GM19099 (cell line): Measurements from ENCODE around the gene MYBPC3.

Source experiments
- POLR2A ChIP-seq: IDR thresholded peaks from 3 replicates; pipeline ENCODE4 v1.6.1; 2011; ENCODE audit warnings: low read depth; ENCODE audit not compliant: insufficient read length; ENCODE audit errors: extremely low read depth

MYBPC3 gene

DNA sequence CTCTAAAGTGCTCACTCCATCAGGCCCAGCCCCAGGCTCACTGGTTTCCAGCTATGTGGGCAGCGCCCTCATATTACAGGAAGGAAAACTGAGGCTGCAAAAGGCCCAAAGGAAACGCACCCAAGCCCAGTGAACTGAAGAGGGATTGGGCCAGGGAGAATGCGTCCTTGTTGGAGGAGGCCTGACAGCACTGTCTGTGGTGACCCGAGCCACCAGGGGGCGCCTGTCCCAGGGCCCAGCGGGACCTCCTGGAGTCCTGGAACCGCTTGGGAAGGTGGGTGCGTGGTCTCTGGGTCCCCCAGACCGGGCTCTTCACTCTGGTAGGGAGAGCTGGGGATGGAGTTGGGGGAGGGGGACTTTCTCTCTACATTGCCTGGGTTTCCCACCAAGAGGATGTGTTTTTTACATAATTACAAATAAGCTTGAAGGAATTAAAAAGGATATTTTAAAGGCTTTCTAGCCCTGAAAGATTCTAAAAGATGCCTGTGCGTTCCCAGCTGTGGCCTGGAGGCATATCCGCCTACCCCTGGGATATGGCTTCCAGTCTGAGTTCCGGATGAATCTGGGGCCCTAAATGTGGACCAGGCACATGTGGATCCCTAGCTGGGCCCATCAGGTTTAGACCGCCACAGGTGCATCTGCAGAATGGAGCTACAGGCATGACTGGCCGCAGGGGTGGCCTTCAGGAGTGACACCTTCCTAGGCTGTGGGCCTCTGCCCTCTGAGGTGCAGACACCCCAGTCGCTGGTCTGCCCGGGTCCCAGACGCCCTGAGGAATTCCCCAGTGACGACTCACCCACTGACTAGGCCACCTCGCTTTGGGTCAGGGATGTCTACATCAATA lies 21.6 kb upstream of the MYBPC3 start:
- no peak for TF ChIP-seq POLR2A

DNA sequence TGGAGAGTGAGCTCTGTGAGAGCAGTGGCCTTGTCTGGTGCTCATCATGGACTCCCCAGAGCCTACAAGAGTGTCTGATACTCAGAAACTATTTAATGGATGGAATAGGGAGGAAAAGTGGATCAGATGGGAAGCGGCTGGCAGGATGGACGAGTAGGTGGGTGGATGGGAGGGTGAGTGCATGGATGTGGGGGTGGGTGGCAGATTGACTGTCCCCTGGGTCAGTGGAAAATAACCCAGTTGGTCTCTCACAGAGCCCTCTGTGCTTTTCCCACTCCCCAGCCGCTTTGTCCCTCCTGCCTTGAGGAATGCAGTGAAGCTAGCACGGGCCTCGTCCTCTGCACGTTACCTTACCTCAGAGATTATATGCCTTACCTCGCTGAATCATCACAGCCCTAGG lies 19.9 kb upstream of the MYBPC3 start:
- TF ChIP-seq POLR2A = no peak

DNA sequence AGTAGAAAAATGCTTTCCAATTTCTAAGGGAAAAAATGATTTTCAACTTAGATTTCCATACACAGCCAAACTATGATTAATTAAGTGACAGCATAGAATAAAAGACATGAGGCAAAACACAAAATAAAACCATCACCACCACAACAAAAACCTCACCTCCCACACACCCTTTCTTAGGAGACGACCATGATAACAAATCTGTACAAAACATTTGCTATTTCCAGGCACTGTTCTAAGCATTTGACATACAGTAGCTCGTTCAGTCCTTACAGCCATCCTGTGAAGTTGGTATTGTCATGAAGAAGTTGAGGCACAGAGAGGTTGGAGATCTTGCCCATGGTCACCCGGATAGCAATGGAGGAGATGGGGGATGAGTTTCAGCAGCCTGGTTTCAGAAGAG lies 17.2 kb upstream of the MYBPC3 start:
- TF ChIP-seq POLR2A = no peak

DNA sequence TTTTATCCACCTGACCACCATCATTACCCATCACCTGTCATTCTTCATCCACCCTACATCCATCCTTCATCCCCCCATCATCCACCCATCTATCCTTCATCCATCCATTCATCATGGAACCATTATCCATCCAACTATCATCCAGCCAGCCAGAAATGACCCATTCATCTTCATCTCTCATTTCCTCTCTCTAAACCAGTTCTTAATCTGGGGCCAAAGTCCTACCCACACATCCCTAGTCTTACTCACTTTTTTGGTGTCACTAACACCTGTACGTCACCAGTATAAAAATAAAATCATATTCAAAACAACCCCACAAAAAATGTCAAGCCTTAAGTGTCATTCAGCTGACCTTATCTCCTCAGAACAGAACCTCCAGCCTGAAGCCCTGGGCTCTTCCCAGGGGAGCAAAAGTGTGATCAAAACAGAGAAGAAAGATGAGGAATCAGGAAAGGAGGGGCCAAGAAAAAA lies 13.6 kb upstream of the MYBPC3 start:
- TF ChIP-seq POLR2A = no peak

DNA sequence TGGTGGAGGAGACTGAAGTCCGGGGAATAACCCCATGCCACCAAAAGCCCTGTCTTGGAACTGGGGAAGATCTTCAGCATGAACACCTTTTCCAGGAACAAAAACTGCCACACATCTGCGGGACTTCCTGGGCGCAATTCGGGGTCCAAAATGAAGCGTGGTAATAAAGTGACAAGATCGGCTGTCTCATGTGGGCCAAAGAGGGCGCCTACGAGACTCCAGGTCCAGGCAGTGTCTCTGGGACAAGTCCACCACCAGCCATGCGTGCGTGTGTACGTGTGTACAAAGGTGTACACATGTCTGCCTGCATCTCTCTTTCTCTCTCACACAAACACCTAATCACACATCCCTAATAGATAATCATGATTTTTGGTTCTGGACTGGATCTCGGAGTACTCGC lies 8.9 kb upstream of the MYBPC3 start:
- TF ChIP-seq POLR2A = no peak

DNA sequence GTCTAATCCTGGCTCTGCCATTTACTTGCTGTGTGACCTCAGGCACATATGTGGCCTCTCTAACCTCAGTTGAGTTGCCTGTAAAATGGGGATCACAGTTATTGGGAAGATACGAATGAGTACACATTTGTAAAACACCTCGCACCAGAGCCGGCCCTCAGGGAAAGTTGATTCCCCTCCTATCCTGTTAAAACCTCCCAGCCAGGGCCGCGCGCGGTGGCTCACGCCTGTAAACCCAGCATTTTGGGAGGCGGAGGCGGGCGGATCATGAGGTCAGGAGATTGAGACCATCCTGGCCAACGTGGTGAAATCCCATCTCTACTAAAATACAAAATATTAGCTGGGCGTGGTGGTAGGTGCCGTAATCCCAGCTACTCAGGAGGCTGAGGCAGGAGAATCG lies 7.8 kb upstream of the MYBPC3 start:
- TF ChIP-seq POLR2A = no peak

DNA sequence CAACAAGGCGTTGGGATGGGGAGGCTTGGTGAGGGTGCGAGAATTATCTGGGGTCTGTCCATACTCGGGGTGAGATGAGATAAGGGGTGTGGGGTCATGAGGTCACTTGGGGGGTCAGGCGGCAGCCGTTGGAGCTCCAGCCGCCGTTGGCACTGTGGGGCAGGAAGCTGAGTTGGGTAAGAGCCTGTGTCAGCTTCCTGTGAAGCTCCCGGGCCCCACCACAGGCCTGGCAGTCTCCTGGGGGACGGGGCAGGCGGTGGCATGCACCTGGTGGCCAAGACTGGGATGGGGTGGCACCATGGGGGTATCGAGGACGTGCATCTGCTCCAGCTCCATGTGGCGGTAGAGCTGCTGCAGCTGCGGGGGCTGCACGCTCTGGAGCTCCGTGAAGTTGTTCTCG lies 7.1 kb upstream of the MYBPC3 start:
- TF ChIP-seq POLR2A = no peak

DNA sequence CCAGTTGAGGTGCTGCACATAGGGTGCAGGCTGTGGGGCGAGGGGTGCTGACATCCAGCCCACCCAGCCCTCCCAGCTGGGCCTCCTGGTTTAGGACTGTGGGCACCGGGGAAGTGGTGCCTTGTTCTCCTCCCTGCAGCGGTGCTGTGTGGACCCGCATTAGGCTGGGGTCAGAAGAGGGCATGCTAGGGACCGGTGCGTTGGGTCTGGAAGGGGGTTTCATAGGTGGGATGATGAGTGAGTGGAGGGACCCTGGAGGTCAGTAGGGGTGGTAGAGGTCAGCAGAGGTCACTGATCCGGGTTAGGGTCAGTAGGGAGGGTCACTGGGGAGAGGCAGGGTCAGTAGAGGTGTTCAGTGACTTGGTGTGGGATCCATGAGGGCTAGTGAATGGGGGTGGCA lies 6.7 kb upstream of the MYBPC3 start:
- TF ChIP-seq POLR2A = no peak

DNA sequence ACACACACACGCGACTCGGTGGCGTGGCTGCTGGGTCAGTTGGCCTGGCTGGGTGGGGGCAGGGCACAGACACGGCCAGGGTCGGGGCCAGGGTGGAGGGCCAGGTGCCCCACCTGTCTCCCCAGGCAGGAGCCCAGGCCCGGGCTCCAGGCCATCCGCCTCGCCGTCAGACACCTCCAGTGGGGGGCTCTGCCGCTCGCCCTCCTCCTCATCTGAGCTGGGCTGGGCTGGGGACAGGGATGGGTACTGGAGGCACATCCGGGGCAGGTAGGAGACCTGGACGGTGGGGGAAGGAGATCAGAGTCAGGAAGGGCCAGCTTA lies 6.2 kb upstream of the MYBPC3 start:
- no peak for TF ChIP-seq POLR2A

DNA sequence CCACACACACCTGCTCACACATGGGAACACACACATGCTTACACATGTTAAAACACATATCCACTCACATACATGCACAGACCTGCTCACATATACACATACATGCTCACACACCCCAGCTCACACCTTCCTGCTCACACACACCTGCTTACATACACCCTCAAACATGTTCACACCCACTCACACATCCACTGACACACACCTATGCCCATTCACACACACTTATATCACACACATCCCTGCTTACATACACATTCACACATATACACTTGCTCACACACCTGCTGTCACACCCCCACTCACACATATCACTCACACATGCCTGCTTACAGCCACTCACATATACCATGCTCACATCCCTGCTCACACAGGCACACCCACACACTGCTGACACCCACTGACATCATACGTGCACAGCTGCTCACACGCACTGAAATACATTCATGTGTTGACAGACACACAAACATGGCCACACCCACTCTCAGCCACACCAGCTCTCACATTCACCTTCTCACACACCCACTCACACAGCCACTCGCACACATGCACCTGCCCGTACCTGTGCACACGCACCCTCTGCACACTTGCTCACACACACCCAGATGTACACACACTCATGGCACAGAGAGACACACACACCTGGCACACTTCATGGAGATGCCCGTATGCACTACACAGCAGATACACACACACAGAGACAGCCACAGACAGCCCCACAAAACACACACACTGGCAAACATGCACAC lies 5.7 kb upstream of the MYBPC3 start:
- TF ChIP-seq POLR2A = no peak

DNA sequence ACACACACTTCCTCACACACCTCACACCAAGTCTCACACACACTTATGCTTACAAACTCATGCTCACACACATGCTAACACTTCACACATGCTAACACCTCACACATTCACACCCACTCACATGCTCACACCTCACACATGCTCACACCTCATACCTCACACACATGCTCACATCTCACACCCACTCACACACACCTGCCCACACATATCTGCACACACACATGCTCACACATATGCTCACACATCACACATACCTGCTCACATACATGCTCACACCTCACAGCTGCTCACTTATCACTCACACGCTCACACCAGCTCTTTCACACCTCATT lies 4.5 kb upstream of the MYBPC3 start:
- TF ChIP-seq POLR2A = no peak

DNA sequence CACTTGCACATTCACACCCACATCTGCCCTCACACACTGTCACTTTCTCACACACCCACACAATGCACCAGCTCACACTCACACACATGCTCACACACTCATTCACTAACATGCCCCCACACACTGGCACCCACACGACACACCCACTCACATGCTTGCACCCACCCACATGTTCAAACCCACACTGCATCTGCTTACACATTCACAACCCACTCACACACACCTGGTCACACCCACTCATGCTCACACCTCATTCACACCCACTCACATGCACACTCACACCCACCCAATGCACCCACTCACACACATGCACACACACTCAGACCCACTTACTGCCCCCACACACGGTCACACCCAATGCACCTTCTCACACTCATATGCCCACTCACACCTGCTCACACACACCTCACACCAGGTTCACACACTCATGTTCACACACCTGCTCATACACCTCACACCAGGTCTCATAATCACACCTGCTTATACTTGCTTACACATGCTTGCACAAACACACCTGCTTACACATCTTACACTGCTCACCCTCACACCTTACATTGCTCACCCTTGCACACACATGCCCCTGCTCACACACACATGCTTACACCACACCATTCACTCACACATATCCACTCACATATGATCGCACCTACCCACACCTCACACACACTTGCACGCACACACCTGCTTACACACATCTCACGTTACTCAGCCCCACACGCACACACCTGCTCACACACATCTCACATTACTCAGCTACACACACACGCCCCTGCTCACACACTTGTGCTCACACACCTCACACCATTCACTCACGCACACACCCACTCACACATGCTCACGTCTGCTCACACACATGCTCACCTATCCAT lies 3.9 kb upstream of the MYBPC3 start:
- no peak for TF ChIP-seq POLR2A

DNA sequence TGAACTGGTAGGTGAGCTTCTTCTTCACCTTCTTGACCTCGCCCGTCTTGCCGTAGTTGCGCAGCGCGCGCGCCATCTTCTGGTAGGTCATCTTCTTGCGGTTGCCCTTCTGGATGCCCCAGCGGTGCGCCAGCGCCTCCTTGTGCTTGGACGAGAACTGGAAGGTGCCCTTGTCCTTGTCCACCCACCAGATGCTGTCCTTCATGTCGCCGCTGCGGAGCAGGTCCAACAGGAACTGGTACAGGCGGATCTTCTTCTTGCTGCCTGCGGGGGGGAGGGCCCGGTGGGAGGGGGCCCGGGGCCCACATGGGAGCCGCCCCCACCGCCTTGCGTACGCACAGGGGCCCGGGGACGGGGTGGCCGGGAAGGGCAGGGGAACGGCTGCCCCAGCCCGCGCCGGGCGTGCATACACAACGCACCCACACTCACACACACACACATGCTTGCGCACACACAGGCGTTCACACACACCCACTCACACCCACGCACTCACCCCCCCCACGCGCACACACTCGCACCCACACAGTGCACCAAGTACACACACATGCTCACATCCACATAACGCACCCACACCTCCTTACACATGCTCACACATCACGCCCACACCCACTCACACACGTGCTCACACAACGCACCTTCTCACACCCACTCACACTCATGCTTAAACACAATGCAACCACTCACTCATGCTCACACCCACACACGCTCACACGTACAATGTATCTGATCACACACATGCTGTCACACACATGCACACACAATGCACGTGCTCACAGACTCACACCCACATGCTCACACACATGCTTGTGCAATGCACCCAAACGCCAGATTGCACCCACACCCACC lies 3.0 kb upstream of the MYBPC3 start:
- no peak for TF ChIP-seq POLR2A

DNA sequence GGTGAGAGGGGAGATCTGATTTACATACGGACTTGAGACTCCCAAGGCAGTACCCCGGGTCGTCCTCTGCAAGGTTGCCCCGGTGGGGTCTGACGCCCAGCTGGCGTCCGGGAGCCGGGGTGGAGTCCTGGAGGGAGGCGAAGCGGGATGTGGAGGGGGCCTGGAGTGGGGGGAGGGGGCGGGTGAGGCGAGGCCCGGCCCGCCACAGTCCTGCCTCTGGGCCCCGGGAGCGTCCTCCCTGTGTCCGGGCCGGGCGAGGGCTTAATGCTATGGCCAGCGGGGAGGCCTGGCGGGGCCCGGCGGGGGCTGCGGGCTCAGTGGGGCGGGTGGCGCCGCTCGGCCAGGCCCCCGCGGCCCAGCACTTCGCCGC lies 2.4 kb upstream of the MYBPC3 start:
- no peak for TF ChIP-seq POLR2A

DNA sequence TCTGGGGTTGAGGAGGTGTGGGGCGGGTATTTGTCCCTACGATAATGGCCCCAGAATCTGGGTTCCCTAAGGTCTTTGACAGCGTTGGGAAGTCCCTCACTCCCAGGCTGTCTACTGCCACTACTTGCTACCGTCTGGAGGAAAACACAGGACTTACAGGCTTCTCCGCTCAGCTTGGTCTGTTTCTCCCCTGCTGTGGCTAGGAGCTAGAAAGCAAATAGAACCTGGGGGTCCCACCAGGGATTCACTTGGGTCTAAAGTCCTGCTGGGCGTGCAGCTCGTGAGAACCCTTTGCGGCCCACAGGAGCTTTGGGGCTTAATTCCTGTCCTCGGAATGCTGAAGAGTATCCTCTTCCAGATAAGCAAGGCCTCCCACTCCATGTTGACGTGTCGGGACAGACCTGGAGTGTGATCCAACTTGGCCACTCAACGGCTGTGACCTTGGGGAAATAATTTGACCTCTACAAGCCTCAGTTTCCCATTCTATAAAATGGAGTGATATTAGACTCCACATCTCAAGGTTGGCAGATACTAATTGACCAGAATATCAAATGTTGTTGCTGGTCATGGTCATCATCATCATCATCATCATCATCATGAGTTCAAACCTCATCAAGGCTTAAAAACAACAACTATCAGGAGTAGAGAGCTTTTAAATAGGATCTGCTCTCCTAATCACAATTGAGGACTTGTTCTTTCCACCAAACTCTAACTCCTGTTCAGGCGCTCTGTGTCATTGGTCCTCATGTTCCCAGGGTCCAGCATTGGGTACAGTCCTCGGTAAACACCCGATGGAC lies 1.7 kb upstream of the MYBPC3 start:
- no peak for TF ChIP-seq POLR2A
